KOPT-K1 (cell line): Measurements from ENCODE around the gene OTOS.
A peak's percentile ranks its signal among the peaks of the same experiment; 100 is the strongest.

Source experiments
- H3K27ac ChIP-seq: fragments of 200-600 bp; sonication (generic); 2 replicates; pipeline ENCODE4 v1.5.1; 2016; ENCODE audit warnings: antibody characterized with exemption, mild to moderate bottlenecking, low read depth, low read length; ENCODE audit not compliant: poor library complexity, severe bottlenecking
- H3K36me3 ChIP-seq: fragments of 200-600 bp; sonication (generic); 2 replicates; pipeline ENCODE4 v1.5.1; 2017; ENCODE audit warnings: antibody characterized with exemption, mild to moderate bottlenecking, low read length, moderate library complexity; ENCODE audit not compliant: insufficient read depth
- H3K9me3 ChIP-seq: fragments of 200-600 bp; sonication (generic); 2 replicates; pipeline ENCODE4 v1.5.1; 2017; ENCODE audit warnings: antibody characterized with exemption, low read length, mild to moderate bottlenecking; ENCODE audit not compliant: insufficient read depth, poor library complexity, severe bottlenecking

Gene OTOS

GRCh38 chr2:240139011-240139441, 1.4 kb downstream of the OTOS start:
- no peak overlapping the region for H3K27ac ChIP-seq
- H3K9me3 ChIP-seq: no peaks in the 10 kb centered on the region
- peaks cover 4% of the 10 kb centered on the region; the same call in 1 of the 2 replicates for H3K36me3 ChIP-seq

GRCh38 chr2:240138254-240138984, 2.0 kb downstream of the OTOS start:
- Histone ChIP-seq H3K9me3 (no peaks in the 10 kb centered on the region), H3K36me3 (peaks cover 10% of the 10 kb centered on the region; the same call in 1 of the 2 replicates), H3K27ac (no peak overlapping the region)

- H3K27ac ChIP-seq: no peak overlapping the region
- no peaks in the 10 kb centered on the region for H3K9me3 ChIP-seq
- H3K36me3 ChIP-seq: peaks cover 17% of the 10 kb centered on the region
These were observed 2.7 kb downstream of the OTOS start for GRCh38 chr2:240137596-240138253.

- Histone ChIP-seq H3K36me3 (peaks cover 26% of the 10 kb centered on the region), H3K9me3 (no peaks in the 10 kb centered on the region), H3K27ac (peak overlapping the region; percentile 61)
These were observed 3.7 kb downstream of the OTOS start for GRCh38 chr2:240136671-240137292.

- no peaks in the 10 kb centered on the region for H3K9me3 ChIP-seq
- peak within 1 kb of the TSS; percentile 61 for H3K27ac ChIP-seq
- peaks cover 33% of the 10 kb centered on the region for H3K36me3 ChIP-seq
These were observed 4.3 kb downstream of the OTOS start, which contains the start of gene COPS9 for GRCh38 chr2:240136013-240136670. TSS of gene COPS9 (minus strand) at chr2:240136305. CDS start at chr2:240136284, 21 bp downstream.

GRCh38 chr2:240135706-240136012, 4.8 kb downstream of the OTOS start:
- H3K36me3 ChIP-seq: peaks cover 38% of the 10 kb centered on the region
- H3K9me3 ChIP-seq: no peaks in the 10 kb centered on the region
- peak overlapping the region; percentile 61 for H3K27ac ChIP-seq

- Histone ChIP-seq H3K36me3 (peaks cover 44% of the 10 kb centered on the region), H3K27ac (peak overlapping the region; percentile 61), H3K9me3 (no peaks in the 10 kb centered on the region)
These were observed 5.4 kb downstream of the OTOS start for GRCh38 chr2:240134956-240135520.

GRCh38 chr2:240134466-240134865, 6.0 kb downstream of the OTOS start:
- Histone ChIP-seq H3K27ac (no peak overlapping the region), H3K9me3 (no peaks in the 10 kb centered on the region), H3K36me3 (peaks cover 49% of the 10 kb centered on the region)

GRCh38 chr2:240133401-240133800, 7.1 kb downstream of the OTOS start:
- H3K9me3 ChIP-seq: no peaks in the 10 kb centered on the region
- H3K36me3 ChIP-seq: peaks cover 60% of the 10 kb centered on the region
- no peak overlapping the region for H3K27ac ChIP-seq

GRCh38 chr2:240132651-240132980, 7.8 kb downstream of the OTOS start:
- Histone ChIP-seq H3K27ac (no peak overlapping the region), H3K9me3 (no peaks in the 10 kb centered on the region), H3K36me3 (peaks cover 68% of the 10 kb centered on the region)

- Histone ChIP-seq H3K27ac (no peak overlapping the region), H3K36me3 (peaks cover 73% of the 10 kb centered on the region), H3K9me3 (no peaks in the 10 kb centered on the region)
These were observed 8.4 kb downstream of the OTOS start for GRCh38 chr2:240131941-240132650.

GRCh38 chr2:240131296-240131695, 9.2 kb downstream of the OTOS start:
- H3K36me3 ChIP-seq: peaks cover 79% of the 10 kb centered on the region

GRCh38 chr2:240130393-240131195, 9.9 kb downstream of the OTOS start:
- peaks cover 86% of the 10 kb centered on the region for H3K36me3 ChIP-seq
- H3K27ac ChIP-seq: no peak overlapping the region
- H3K9me3 ChIP-seq: no peaks in the 10 kb centered on the region

More at GRCh38 chr2:240131296-240131695, 9.2 kb downstream of the OTOS start:
- Histone ChIP-seq H3K9me3 (no peaks in the 10 kb centered on the region), H3K27ac (no peak overlapping the region)
